NCI-H345 (cell line): Measurements from ENCODE around the gene CFB.
"Not testable (repeated sequence)": the region's sequence is repeated elsewhere in the genome, so short reads cannot be mapped to it uniquely, and the experiment has no call there.

Experiments used
- DNase-seq: peaks from one replicate; lab custom pipeline; 2025; lab: John Stamatoyannopoulos, UW

The CFB gene

DNA sequence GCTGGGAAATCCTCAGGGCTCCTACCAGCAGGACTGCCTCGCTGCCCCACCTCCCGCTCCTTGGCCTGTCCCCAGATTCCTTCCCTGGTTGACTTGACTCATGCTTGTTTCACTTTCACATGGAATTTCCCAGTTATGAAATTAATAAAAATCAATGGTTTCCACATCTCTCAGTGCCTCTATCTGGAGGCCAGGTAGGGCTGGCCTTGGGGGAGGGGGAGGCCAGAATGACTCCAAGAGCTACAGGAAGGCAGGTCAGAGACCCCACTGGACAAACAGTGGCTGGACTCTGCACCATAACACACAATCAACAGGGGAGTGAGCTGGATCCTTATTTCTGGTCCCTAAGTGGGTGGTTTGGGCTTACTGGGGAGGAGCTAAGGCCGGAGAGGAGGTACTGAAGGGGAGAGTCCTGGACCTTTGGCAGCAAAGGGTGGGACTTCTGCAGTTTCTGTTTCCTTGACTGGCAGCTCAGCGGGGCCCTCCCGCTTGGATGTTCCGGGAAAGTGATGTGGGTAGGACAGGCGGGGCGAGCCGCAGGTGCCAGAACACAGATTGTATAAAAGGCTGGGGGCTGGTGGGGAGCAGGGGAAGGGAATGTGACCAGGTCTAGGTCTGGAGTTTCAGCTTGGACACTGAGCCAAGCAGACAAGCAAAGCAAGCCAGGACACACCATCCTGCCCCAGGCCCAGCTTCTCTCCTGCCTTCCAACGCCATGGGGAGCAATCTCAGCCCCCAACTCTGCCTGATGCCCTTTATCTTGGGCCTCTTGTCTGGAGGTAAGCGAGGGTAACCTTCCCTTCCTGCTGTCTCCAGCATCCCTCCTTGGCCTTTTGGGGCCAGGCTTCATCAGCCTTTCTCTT is at the start of gene CFB:
Gene CFB (plus strand): TSS at position 589 of the 863 bp plus-strand sequence. CDS start 127 bp downstream, at position 716.
- no peak for DNase-seq

GRCh38 chr6:31896493-31896855 is 49.4 kb upstream of the CFB start:
- DNase-seq: no peak

GRCh38 chr6:31896856-31897611 is 48.9 kb upstream of the CFB start:
- DNase-seq: no peak

GRCh38 chr6:31897612-31898382 is 48.1 kb upstream of the CFB start, which contains the start of gene EHMT2:
EHMT2 (minus strand) TSS chr6:31897698; CDS start chr6:31897677, 21 bp downstream.
- DNase-seq: peak; percentile 89

GRCh38 chr6:31898383-31899011 is 47.4 kb upstream of the CFB start:
- DNase-seq: peak; percentile 66

DNA sequence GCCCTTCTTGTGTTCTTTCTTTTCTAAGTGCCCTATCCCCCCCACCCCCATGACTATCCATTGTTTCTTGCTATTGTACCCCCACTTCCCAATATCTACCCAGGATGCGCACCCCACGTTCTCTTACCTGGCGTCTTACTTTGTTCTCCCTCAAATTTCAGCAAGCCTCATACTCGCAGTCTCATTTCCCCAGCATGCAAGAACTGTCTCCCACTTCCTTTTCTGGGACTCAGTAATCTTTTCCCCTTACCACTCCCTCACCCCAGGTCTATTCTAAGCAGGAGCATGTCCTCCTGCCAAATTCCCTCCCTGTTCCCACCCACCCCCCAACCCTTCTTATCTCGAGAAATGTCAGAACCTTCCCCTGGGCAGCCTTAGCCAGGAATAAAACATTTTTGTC is 46.7 kb upstream of the CFB start:
- no peak for DNase-seq

GRCh38 chr6:31899882-31900722 is 45.8 kb upstream of the CFB start:
- DNase-seq: no peak

- DNase-seq: no peak
Observed at GRCh38 chr6:31900917-31901414, 44.9 kb upstream of the CFB start.

- DNase-seq: peak; percentile 59
Observed at GRCh38 chr6:31901415-31901952, 44.4 kb upstream of the CFB start.

DNA sequence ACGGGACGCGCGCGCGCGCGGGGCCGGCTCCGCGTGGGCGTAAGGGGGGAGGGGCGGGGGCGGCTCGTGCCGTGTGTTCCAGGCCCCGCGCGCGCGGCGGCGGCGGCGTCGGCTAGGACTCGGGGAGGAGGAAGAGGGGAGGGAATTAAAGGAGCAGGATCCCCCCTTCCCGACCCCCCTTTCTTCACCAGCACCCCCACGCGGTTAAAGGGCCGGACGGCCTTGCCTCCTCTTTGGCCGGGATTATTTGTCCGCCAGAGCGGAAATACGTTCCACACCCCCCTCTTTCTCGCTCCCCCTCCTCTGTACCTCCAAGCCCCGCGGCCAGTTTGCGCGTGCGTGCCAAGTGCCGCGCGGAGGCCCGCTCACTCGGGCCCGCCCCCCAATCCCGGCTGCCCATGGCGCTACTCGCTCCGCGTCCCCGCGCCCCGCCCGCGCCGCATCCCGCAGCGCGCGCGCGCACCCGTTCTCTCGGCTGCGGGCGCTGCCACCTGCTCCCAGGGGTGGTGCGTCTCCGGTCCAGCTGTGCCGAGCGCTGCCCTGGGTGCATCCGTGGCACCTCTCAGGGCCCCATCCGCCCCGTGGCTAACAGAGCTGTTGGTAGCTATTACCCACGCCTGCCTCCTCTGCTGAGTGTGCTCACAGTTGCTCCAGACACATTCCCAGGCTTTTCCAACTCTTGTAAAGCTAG is 43.8 kb upstream of the CFB start, which contains the start of gene ZBTB12:
Gene ZBTB12 (minus strand): TSS at position 134 of the 691 bp plus-strand sequence. CDS start 781 bp downstream, outside the sequence.
- DNase-seq: peak; percentile 97

DNA sequence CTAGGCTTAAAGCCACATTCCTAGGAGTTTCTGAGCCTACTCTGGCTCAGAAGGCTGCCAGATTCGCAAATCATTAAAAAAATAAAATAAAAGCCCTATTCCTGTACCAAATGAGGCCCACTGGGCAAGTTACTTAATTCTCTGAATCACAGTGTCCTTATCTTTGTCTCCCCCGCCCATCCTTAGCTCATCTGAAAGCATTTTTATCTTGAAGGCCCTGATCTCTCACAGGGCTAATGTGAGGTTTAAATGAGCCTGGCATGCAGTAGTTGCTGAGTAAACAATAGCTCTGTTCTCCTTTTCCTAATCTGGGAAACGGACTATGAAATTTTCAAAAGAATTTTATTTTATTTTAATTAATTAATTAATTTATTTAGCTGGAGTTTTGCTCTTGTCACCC is 41.9 kb upstream of the CFB start:
- DNase-seq: no peak

DNA sequence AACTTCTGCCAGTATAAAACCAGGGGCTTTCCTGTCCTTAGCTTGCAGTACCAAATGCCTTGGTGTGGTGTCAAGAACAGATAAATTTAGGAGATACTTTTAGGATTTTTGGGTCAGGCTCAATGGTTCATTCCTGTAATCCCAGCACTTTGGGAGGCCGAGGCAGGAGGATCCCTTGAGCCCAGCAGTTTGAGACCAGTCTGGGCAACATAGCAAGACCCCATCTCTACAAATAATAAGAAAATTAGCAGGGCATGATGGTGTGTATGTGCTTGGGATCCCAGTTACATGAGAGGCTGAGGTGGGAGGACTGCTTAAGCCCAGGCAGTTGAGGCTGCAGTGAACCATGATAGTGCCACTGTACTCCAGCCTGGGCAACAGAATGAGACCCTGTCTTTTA is 40.9 kb upstream of the CFB start:
- DNase-seq: no peak

GRCh38 chr6:31906122-31906521 is 39.8 kb upstream of the CFB start:
- no peak for DNase-seq

DNA sequence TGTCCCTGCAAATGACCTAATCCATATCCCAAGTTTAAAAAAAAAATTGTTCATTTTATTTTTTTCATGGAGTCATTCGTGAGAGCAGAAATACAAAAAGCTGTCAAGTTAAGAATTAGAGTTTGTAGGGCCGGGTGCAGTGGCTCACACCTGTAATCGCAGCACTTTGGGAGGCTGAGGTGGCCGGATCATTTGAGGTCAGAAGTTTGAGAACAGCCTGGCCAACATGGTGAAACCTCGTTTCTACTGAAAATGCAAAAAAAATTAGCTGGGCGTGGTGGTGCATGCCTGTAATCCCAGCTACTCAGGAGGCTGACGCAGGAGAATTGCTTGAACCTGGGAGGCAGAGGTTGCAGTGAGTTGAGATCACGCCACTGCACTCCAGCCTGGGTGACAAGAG is 39.2 kb upstream of the CFB start:
- DNase-seq: not testable (repeated sequence)

- DNase-seq: no peak
Observed at GRCh38 chr6:31907158-31907813, 38.6 kb upstream of the CFB start.

DNA sequence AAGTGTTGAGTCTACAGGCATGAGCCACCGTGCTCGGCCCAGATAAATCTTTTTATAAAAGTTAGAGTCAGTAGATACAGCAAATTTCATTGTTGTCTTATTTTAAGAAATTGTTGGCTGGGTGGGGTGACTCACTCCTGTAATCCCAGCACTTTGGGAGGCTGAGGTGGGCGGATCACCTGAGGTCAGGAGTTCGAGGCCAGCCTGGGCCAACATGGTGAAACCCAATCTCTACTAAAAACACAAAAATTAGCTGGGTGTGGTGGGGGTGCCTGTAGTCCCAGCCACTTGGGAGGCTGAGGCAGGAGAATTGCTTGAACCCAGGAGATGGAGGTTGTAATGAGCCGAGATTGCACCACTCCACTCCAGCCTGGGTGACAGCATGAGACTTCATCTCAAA is 37.6 kb upstream of the CFB start:
- DNase-seq: not testable (repeated sequence)

GRCh38 chr6:31908791-31909190 is 37.1 kb upstream of the CFB start:
- DNase-seq: no peak

GRCh38 chr6:31909298-31909697 is 36.6 kb upstream of the CFB start:
- DNase-seq: not testable (repeated sequence)
